Activated T-cell treated with anti-CD3 and anti-CD28 coated beads, Interleukin-2, amount 50 U/mL, for 4 hours (primary cell): ENCODE results near the gene FANCB. TPM values are rescaled to one million over a fixed set of nuclear protein-coding genes. Genes with fewer than 3 reads are reported as not detected.

ENCODE experiments used
- ATAC-seq, 2 donors: fragments of 200-7000 bp; cut with Tn5 transposase; one replicate each; pipeline ENCODE4 v1.10.0; 2021
- DNase-seq: peaks from one replicate; pipeline ENCODE4 v3.0.0-alpha.2; 2020
- H3K27me3 Mint-ChIP-seq: one replicate; pipeline ENCODE4 v1.8.0; 2021; ENCODE audit warnings: low read depth, mixed read lengths
- H3K36me3 Mint-ChIP-seq: one replicate; pipeline ENCODE4 v1.8.0; 2022; ENCODE audit warnings: mixed read lengths; ENCODE audit not compliant: insufficient read depth
- H3K4me1 Mint-ChIP-seq: one replicate; pipeline ENCODE4 v1.8.0; 2021; ENCODE audit warnings: low read depth, mixed read lengths
- H3K4me3 Mint-ChIP-seq: one replicate; pipeline ENCODE4 v1.8.0; 2021; ENCODE audit warnings: mild to moderate bottlenecking, moderate library complexity, mixed read lengths
- H3K9me3 Mint-ChIP-seq: one replicate; pipeline ENCODE4 v1.8.0; 2021; ENCODE audit warnings: mixed read lengths
- total RNA-seq, 3 donors: library from RNA; stranded (reverse); gene quantifications; one replicate each; pipeline ENCODE4 v1.2.1, GENCODE V29; 2021

FANCB gene
- 1 to 10 TPM; 7.9 to 9.8 (median 9.1) TPM for total RNA-seq

DNA sequence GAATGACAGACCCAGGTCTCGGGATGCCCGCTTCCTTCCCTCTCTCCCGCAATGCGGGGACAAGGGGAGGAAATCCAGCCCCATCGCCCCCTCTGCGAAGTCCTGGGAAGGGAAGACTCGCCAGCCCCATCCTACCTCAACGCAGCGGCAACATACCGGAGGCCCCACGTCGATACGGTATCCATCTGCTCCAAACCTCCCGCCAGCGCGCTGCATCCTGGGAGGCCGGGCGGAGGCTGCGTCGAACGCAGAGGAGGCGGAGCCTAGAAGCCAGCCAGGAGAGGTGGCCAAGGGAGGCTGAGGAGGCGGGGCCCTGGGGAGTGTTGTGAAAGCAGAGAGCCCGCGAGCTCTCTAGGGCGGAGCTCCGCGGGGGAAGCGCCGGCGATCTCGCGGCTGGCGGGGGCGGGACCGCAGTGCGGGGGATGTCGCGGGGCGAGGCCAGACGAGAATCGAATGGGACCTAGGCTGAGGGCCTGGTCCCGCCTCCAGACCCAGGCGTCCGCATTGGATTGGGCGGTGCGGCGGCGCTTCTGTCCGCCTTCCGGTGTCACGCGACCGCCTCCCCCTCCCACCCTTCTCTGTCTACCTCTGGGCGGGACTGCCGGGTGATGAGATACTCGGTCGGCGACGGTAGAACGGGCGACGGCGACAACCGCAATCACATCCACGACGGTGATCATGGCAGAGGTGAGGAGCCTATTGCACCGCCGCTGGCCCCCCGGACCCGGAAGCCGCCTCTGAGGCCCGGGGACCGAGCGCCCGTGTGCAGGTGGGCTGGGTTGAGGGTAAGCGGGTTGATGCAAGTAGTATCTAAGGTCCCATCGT, at the start of gene FANCB, which contains the start of gene MOSPD2:
Gene FANCB, minus strand, starts transcription at position 219 of the 825 bp plus-strand sequence. CDS start 7,559 bp downstream, outside the sequence.
Gene MOSPD2, plus strand, starts transcription at position 571 of the 825 bp plus-strand sequence. Its CDS starts 108 bp downstream, at position 679.
- ATAC-seq (peak; percentile 95 to 96), DNase-seq (peak; percentile 89)
- Mint-ChIP-seq H3K36me3 (peaks cover 4% of the 10 kb centered on the region), H3K27me3 (no peaks in the 10 kb centered on the region), H3K9me3 (no peaks in the 10 kb centered on the region), H3K4me1 (peaks cover 11% of the 10 kb centered on the region), H3K4me3 (peak within 1 kb of the TSS; percentile 83)

DNA sequence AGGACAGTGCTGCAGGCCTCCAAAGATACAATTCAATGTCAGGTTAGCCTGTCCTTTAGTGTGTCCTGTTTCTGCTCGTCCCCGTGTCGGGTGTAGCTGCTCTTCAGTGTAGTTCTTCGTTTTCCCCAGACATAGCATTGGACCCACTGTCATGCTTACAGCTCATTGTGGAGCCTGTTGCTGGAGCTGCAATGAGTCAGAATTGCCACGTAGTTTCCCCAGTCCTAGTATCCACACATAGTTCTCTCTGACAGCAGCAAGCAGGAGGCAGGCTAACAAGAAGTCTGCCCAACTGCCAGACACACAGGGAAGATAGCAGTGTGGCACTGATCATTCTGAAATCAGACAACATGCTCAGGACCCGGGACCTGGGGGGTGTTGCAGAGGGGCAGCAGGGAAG, 49.6 kb upstream of the FANCB start:
- ATAC-seq = peak in 1 of 2 donors; percentile 25
- Mint-ChIP-seq H3K9me3 (no peaks in the 10 kb centered on the region), H3K36me3 (peaks cover 6% of the 10 kb centered on the region), H3K27me3 (no peaks in the 10 kb centered on the region), H3K4me3 (no peak overlapping the region), H3K4me1 (no peaks in the 10 kb centered on the region)
- no peak for DNase-seq

DNA sequence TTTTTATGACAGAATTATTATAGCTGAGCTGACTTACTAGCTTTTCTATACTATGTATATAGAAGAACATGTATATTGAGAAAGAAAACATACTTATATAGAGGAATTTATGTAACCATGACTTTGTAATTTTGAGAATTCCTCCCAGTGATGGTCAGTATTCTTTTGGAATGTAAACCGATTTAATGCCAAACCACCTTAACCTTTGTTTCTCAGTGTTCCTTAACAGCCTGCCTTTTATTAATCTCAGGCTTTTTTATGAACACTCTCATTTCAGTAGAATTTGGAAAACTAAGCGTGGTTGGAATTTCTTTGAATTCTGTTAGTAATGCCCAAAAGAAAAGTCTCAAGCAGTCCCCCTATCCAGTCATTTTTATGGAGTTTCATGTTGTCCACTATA, 47.3 kb upstream of the FANCB start:
- Mint-ChIP-seq H3K4me1 (no peaks in the 10 kb centered on the region), H3K27me3 (no peaks in the 10 kb centered on the region), H3K4me3 (no peak overlapping the region), H3K9me3 (no peaks in the 10 kb centered on the region), H3K36me3 (peaks cover 9% of the 10 kb centered on the region)
- DNase-seq = no peak
- ATAC-seq = no peak

DNA sequence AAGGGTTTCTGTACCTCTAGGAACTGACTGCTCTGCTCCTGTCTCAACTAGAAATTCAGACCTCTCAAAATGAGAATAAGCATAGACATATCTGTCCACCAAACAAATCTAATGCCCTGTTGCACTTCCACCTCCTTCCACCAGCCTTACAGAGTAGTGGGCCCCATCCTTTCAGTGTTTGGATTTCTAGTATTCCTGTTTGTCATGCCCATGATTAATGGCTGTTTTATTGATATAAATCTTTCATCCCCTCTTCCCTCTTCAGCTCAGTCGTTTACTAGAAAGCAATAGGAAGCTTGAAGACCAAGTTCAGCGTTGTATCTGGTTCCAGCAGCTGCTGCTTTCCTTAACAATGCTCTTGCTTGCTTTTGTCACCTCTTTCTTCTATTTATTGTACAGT, 46.5 kb upstream of the FANCB start:
- H3K27me3 Mint-ChIP-seq = no peaks in the 10 kb centered on the region
- no peaks in the 10 kb centered on the region for H3K4me1 Mint-ChIP-seq
- DNase-seq = no peak

GRCh38 chrX:14916017-14916674, 43.3 kb upstream of the FANCB start:
- Mint-ChIP-seq H3K9me3 (no peaks in the 10 kb centered on the region), H3K4me3 (no peak overlapping the region), H3K36me3 (peaks cover 15% of the 10 kb centered on the region), H3K27me3 (no peaks in the 10 kb centered on the region), H3K4me1 (no peaks in the 10 kb centered on the region)
- DNase-seq = no peak
- no peak for ATAC-seq

More for the DNA sequence above, 46.5 kb upstream of the FANCB start:
- H3K36me3 Mint-ChIP-seq = peaks cover 9% of the 10 kb centered on the region
- no peak overlapping the region for H3K4me3 Mint-ChIP-seq
- ATAC-seq = no peak
- no peaks in the 10 kb centered on the region for H3K9me3 Mint-ChIP-seq

DNA sequence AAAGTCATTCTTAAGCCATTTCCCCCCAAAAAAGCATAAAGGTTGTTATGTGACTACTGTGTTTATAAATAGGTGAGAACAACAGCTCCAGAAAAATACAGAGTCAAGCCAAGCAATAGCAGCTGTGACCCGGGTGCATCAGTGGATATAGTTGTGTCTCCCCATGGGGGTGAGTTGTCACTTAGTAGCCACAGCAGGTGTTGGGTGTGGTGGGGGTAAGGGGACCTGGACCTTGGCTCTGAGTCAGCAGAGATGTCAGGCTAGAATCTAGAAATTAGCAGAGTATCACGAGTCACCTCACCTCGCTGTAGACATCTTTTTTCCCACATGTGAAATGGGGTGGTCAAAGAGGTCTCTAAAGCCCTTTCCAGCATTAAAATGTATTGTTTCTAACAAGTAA, 42.7 kb upstream of the FANCB start:
- Mint-ChIP-seq H3K36me3 (peaks cover 17% of the 10 kb centered on the region), H3K4me3 (no peak overlapping the region), H3K9me3 (no peaks in the 10 kb centered on the region), H3K27me3 (no peaks in the 10 kb centered on the region), H3K4me1 (no peaks in the 10 kb centered on the region)
- DNase-seq = no peak
- no peak for ATAC-seq

DNA sequence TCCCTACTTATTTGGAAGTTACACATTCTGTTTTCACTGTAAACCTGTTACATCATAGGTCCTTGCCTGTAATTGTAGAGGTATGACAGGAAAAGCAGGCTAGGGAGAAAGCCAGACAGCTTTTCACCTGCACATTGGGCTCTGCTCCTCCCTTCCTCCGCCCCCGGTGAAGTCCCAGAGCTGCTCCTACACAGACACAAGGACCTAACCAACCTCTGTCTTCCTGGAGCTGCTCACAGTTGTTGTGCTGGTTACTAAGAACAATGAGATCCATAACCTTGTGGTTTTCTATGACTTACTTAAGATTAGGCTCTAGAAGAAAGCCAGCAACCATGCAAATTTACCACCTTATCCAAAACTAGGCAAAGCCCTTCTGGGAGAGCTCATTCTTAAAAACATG, 40.4 kb upstream of the FANCB start:
- no peaks in the 10 kb centered on the region for H3K4me1 Mint-ChIP-seq
- H3K9me3 Mint-ChIP-seq = no peaks in the 10 kb centered on the region
- ATAC-seq = no peak
- no peak overlapping the region for H3K4me3 Mint-ChIP-seq
- peaks cover 17% of the 10 kb centered on the region for H3K36me3 Mint-ChIP-seq
- DNase-seq = no peak
- H3K27me3 Mint-ChIP-seq = no peaks in the 10 kb centered on the region

DNA sequence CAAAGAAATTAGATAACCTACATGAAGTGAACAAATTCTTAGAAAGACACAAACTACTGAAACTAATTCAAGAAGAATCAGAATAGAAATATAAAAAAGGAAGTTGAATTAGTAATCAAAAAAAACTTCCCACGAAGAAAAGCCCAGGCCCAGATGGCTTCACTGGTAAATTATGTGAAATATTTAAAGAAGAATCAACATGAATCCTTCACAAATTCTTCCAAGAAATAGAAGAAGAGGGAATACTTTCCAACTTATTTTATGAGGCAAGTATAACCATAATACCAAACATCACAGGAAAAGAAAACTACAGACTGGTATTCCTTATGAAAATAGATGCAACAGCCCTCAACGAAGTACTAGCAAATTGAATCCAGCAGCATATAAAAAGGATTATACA, 31.0 kb upstream of the FANCB start:
- Mint-ChIP-seq H3K36me3 (peaks cover 13% of the 10 kb centered on the region), H3K4me3 (no peak overlapping the region), H3K4me1 (peaks cover 3% of the 10 kb centered on the region), H3K27me3 (no peaks in the 10 kb centered on the region), H3K9me3 (no peaks in the 10 kb centered on the region)
- DNase-seq (no peak), ATAC-seq (no peak)

- no peak overlapping the region for H3K4me3 Mint-ChIP-seq
- no peaks in the 10 kb centered on the region for H3K9me3 Mint-ChIP-seq
- peaks cover 13% of the 10 kb centered on the region for H3K36me3 Mint-ChIP-seq
- H3K27me3 Mint-ChIP-seq = no peaks in the 10 kb centered on the region
- DNase-seq = no peak
- H3K4me1 Mint-ChIP-seq = peaks cover 3% of the 10 kb centered on the region
- ATAC-seq = no peak
Measured at GRCh38 chrX:14902537-14902936, 29.7 kb upstream of the FANCB start.

DNA sequence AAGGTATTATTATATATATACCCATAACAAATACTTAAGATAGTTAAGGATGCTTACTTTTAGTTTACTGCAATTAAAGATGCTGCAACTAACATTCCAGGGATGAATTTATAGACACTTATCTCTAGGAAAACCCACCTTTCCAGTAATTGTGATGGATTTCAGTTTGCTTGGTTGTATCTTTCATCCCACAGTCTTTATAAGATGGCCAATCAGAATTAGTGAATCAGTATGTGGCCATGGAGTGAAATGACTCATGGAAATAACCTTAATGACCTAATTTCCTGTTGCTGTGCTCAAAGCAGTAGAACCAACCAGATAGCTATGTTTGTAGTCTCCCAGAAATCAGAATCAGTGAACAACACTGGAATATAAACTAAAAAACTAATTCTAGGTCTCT, 26.7 kb upstream of the FANCB start:
- DNase-seq (no peak), ATAC-seq (peak; percentile 60 to 78)
- peaks cover 18% of the 10 kb centered on the region for H3K36me3 Mint-ChIP-seq
- H3K27me3 Mint-ChIP-seq = no peaks in the 10 kb centered on the region
- peaks cover 3% of the 10 kb centered on the region for H3K4me1 Mint-ChIP-seq
- H3K4me3 Mint-ChIP-seq = no peak overlapping the region
- no peaks in the 10 kb centered on the region for H3K9me3 Mint-ChIP-seq

GRCh38 chrX:14897042-14897441, 24.2 kb upstream of the FANCB start:
- no peak for ATAC-seq
- no peak for DNase-seq
- no peaks in the 10 kb centered on the region for H3K9me3 Mint-ChIP-seq
- peaks cover 12% of the 10 kb centered on the region for H3K36me3 Mint-ChIP-seq
- peaks cover 3% of the 10 kb centered on the region for H3K4me1 Mint-ChIP-seq
- H3K4me3 Mint-ChIP-seq = no peak overlapping the region
- H3K27me3 Mint-ChIP-seq = no peaks in the 10 kb centered on the region

GRCh38 chrX:14896273-14896672, 23.4 kb upstream of the FANCB start:
- no peak for DNase-seq
- Mint-ChIP-seq H3K27me3 (no peaks in the 10 kb centered on the region), H3K4me3 (no peak overlapping the region), H3K4me1 (peaks cover 3% of the 10 kb centered on the region), H3K9me3 (no peaks in the 10 kb centered on the region), H3K36me3 (peaks cover 12% of the 10 kb centered on the region)
- no peak for ATAC-seq

DNA sequence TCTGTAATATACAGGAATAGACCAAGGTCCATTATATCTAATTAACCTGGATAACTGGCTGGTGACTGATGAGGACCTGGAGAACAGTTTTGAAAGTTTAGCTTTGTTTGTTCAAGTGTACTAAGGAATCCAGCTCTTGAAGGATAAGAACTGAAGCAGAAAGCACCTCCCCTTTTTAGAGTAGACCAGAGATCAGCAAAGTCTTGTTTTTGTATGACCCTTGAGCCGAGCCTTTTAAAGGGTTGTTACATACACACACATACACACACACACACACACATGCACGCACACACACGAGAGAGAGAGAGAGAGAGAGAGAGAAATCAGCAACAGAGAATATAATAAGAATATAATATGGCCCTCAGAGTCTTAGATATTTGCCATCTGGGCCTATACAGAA, 13.4 kb upstream of the FANCB start:
- peaks cover 9% of the 10 kb centered on the region for H3K4me1 Mint-ChIP-seq

GRCh38 chrX:14884714-14885113, 11.8 kb upstream of the FANCB start:
- no peak overlapping the region for H3K4me3 Mint-ChIP-seq
- peaks cover 10% of the 10 kb centered on the region for H3K4me1 Mint-ChIP-seq
- no peaks in the 10 kb centered on the region for H3K27me3 Mint-ChIP-seq
- H3K9me3 Mint-ChIP-seq = no peaks in the 10 kb centered on the region
- no peak for ATAC-seq
- peaks cover 3% of the 10 kb centered on the region for H3K36me3 Mint-ChIP-seq
- DNase-seq = no peak

More for the DNA sequence above, 13.4 kb upstream of the FANCB start:
- H3K36me3 Mint-ChIP-seq = peaks cover 3% of the 10 kb centered on the region
- DNase-seq = no peak
- no peaks in the 10 kb centered on the region for H3K9me3 Mint-ChIP-seq
- ATAC-seq = no peak
- H3K27me3 Mint-ChIP-seq = no peaks in the 10 kb centered on the region
- no peak overlapping the region for H3K4me3 Mint-ChIP-seq

GRCh38 chrX:14883826-14884225, 11.0 kb upstream of the FANCB start:
- H3K27me3 Mint-ChIP-seq = no peaks in the 10 kb centered on the region
- peaks cover 15% of the 10 kb centered on the region for H3K4me1 Mint-ChIP-seq
- DNase-seq (no peak), ATAC-seq (no peak)
- H3K4me3 Mint-ChIP-seq = peak overlapping the region; percentile 40
- H3K9me3 Mint-ChIP-seq = no peaks in the 10 kb centered on the region
- peaks cover 3% of the 10 kb centered on the region for H3K36me3 Mint-ChIP-seq
